NK-92 treated with Interleukin-12 subunit alpha and Interleukin-12 subunit beta, amount 100 ng/mL, for 24 hours (cell line): ENCODE measurements around the gene DCP1A.
"Not testable (repeated sequence)": the region's sequence is repeated elsewhere in the genome, so short reads cannot be mapped to it uniquely, and the experiment has no call there.

Experiments
- DNase-seq: peaks from one replicate; lab custom pipeline; 2025; lab: John Stamatoyannopoulos, UW

Gene DCP1A

GRCh38 chr3:53328746-53329145 lies 18.6 kb downstream of the DCP1A start:
- DNase-seq, result no peak

GRCh38 chr3:53327986-53328385 lies 19.4 kb downstream of the DCP1A start:
- DNase-seq, result not testable (repeated sequence)

GRCh38 chr3:53324105-53324504 lies 23.2 kb downstream of the DCP1A start:
- no peak for DNase-seq

GRCh38 chr3:53320697-53321096 lies 26.6 kb downstream of the DCP1A start:
- DNase-seq, result no peak

GRCh38 chr3:53318522-53318921 lies 28.8 kb downstream of the DCP1A start:
- DNase-seq, result no peak

- DNase-seq, result no peak
These were observed 34.5 kb downstream of the DCP1A start for GRCh38 chr3:53312832-53313231.

- DNase-seq, result no peak
These were observed 35.5 kb downstream of the DCP1A start for GRCh38 chr3:53311882-53312281.

- DNase-seq, result no peak
These were observed 43.4 kb downstream of the DCP1A start for GRCh38 chr3:53303957-53304356.

- DNase-seq, result no peak
These were observed 43.8 kb downstream of the DCP1A start for GRCh38 chr3:53303549-53303948.

GRCh38 chr3:53300826-53301225 lies 46.5 kb downstream of the DCP1A start:
- DNase-seq, result no peak

- DNase-seq, result not testable (repeated sequence)
These were observed 47.7 kb downstream of the DCP1A start for GRCh38 chr3:53299611-53300023.

GRCh38 chr3:53295410-53295809 lies 51.9 kb downstream of the DCP1A start:
- no peak for DNase-seq

GRCh38 chr3:53293867-53294266 lies 53.5 kb downstream of the DCP1A start:
- DNase-seq, result no peak

GRCh38 chr3:53288214-53288613 lies 59.1 kb downstream of the DCP1A start:
- DNase-seq, result no peak

GRCh38 chr3:53287131-53287629 lies 60.2 kb downstream of the DCP1A start:
- no peak for DNase-seq

- no peak for DNase-seq
These were observed 60.6 kb downstream of the DCP1A start for GRCh38 chr3:53286727-53287126.

GRCh38 chr3:53282581-53282980 lies 64.8 kb downstream of the DCP1A start:
- no peak for DNase-seq

- DNase-seq, result no peak
These were observed 68.7 kb downstream of the DCP1A start for GRCh38 chr3:53278667-53279066.

- DNase-seq, result no peak
These were observed 72.3 kb downstream of the DCP1A start for GRCh38 chr3:53274938-53275605.

- DNase-seq, result no peak
These were observed 74.1 kb downstream of the DCP1A start for GRCh38 chr3:53273146-53273670.

GRCh38 chr3:53269888-53270880 lies 77.2 kb downstream of the DCP1A start:
- DNase-seq, result no peak

GRCh38 chr3:53269193-53269592 lies 78.2 kb downstream of the DCP1A start:
- not testable (repeated sequence) for DNase-seq

- no peak for DNase-seq
These were observed 79.6 kb downstream of the DCP1A start for GRCh38 chr3:53267766-53268165.
